Upper lobe of left lung (tissue), 6 donors: ENCODE results near the gene NUDT3. TPM values are rescaled to one million over a fixed set of nuclear protein-coding genes. Genes with fewer than 3 reads are reported as not detected.
"Not testable (repeated sequence)": the region's sequence is repeated elsewhere in the genome, so short reads cannot be mapped to it uniquely, and the experiment has no call there.

Experiments
- ATAC-seq, 2 donors: fragments of 200-7000 bp; cut with Tn5 transposase; one replicate each; pipeline ENCODE4 v1.9.1; 2022; ENCODE audit warnings: mild to moderate bottlenecking in 2 of 2, moderate library complexity in 2 of 2; ENCODE audit not compliant: low FRiP score in 2 of 2
- DNase-seq, 2 donors: peaks; one replicate each; pipeline ENCODE4 v3.0.0-alpha.2; 2019 to 2020
- H3K27ac ChIP-seq, 4 donors: fragments of 200-600 bp; sonication (generic); one replicate each; pipeline ENCODE4 v1.5.1; 2016 to 2019
- H3K27me3 ChIP-seq, 4 donors: fragments of 200-600 bp; sonication (generic); one replicate each; pipeline ENCODE4 v1.5.1; 2017 to 2019
- H3K36me3 ChIP-seq, 4 donors: fragments of 200-600 bp; sonication (generic); one replicate each; pipeline ENCODE4 v1.5.1; 2016 to 2019
- H3K4me1 ChIP-seq, 4 donors: fragments of 200-600 bp; sonication (generic); one replicate each; pipeline ENCODE4 v1.5.1; 2018 to 2019
- H3K4me3 ChIP-seq, 4 donors: fragments of 200-600 bp; sonication (generic); one replicate each; pipeline ENCODE4 v1.5.1; 2017 to 2019; ENCODE audit warnings: mild to moderate bottlenecking in 2 of 4, moderate library complexity in 1 of 4
- H3K9me3 ChIP-seq, 4 donors: fragments of 200-600 bp; sonication (generic); one replicate each; pipeline ENCODE4 v1.5.1; 2018 to 2019
- EP300 ChIP-seq, 4 donors: sonication (generic); formaldehyde crosslinking; IDR thresholded peaks; one replicate each; pipeline ENCODE4 v1.5.1; 2017; ENCODE audit warnings: antibody characterized with exemption in 4 of 4, control low read depth in 2 of 4
- POLR2A ChIP-seq, 4 donors: fragments of 450-650 bp; IDR thresholded peaks; one replicate each; pipeline ENCODE4 v1.5.1; 2016 to 2017; ENCODE audit warnings: antibody characterized with exemption in 4 of 4, mild to moderate bottlenecking in 2 of 4
- POLR2AphosphoS5 ChIP-seq, 2 donors: sonication (generic); formaldehyde crosslinking; IDR thresholded peaks; one replicate each; pipeline ENCODE4 v1.5.1; 2017; ENCODE audit warnings: antibody characterized with exemption in 2 of 2
- WGBS, 2 donors: methylation state at CpG; one replicate each; pipeline ENCODE4 v1.1.5; 2017 to 2018; 5-methylcytosine and 5-hydroxymethylcytosine counted together
- total RNA-seq, 6 donors: library from RNA; depleted of rRNA in 4 of 6; stranded (reverse); fragments of >200 nt in 4 of 6; gene quantifications; one replicate each; pipeline versions ENCODE4 v1.1.0 to v1.2.1, GENCODE V29; 2016 to 2021
- TF ChIP-seq, protein P1 (sequence below), 6 experiments: fragments of 450-650 bp in 4 of 6; fragments of 200-600 bp in 2 of 6; sonication (generic) in 2 of 6; IDR thresholded peaks; one replicate each; pipeline ENCODE4 v1.5.1; 2016 to 2019; ENCODE audit warnings: antibody characterized with exemption in 6 of 6
- donor health status: DM: no; HTN: no; CAD: no; lungs with moderate emphysema.
- donor health status: DM: no; HTN: yes; CAD: no; lungs with severe emphysema.

NUDT3 gene
- total RNA-seq, 6 donors from 2014 or later = 15.1 to 32.7 (median 26.0) TPM

DNA sequence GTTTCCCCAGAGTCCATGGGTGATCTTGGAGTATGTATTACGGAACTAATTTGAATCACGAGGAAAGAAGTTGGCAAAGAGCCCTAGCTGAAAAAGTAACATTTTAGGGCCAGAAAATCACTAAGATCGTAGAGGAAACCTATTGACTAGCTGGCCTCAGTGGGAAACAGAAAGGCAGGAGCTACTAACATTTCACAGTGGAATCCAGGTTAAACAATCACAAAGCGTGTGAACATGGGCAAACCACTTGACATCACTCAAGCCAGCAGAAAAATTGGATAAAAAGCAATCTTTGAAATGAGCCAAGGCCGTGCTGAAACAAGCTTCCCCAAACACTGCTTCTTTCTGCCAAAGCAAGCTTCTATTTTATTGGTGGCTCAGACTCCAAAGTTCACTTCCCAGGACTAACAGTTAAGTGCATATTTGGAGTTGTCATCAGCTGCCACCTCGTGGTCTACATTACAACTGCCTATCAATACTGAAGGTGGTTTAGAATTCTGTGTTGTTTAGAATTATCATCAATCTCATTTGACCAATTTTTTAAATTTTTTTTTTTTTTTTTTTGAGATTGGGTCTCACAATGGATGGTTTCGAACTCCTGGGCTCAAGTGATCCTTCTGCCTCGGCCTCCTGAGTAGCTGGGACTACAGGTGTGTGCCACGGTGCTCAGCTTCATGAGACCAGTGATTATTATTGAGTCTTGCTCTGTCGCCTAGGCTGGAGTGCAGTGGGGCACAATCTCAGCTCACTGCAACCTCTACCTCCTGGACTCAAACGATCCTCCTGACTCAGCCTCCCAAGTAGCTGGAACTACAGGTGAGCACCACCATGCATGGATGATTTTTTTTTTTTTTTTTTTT is 22.8 kb upstream of the NUDT3 start:
- H3K27ac ChIP-seq = peak overlapping the region; percentile 33 to 68 (median 62)

DNA sequence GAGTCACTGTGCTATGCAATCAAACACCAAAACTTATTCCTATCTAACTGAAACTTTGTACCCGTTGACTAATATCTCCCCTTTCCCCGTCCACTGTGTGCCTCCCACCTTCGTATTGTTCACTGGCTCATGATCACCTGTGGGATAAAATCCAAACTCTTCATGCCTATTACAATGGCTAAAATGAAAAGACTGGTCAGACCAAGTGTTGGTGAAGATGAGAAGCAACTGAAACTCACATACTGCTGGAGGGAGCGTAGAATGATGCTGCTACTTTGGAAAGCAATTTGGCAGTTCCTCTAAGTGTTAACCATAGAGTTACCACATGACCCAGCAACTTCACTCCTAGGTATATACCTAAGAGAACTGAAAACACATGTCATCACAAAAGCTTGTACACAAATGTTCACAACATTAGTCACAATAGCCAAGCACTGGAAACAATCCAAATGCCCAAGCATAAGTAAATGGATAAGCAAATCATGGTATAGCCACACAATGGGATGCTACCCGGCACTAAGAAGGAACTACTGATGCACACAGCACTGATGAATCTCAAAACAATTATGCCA is 20.3 kb upstream of the NUDT3 start:
- no peak overlapping the region for H3K4me3 ChIP-seq
- no peak for ATAC-seq
- H3K27me3 ChIP-seq = no peaks in the 10 kb centered on the region
- DNase-seq = no peak
- H3K36me3 ChIP-seq = peaks cover 7 to 20% (median 13%) of the 10 kb centered on the region in 4 donors
- TF ChIP-seq POLR2A (IDR thresholded peaks at IDR 0.05) (no peak), EP300 (IDR thresholded peaks at IDR 0.05) (no peak), POLR2AphosphoS5 (IDR thresholded peaks at IDR 0.05) (no peak)
- TF ChIP-seq, protein P1, sequence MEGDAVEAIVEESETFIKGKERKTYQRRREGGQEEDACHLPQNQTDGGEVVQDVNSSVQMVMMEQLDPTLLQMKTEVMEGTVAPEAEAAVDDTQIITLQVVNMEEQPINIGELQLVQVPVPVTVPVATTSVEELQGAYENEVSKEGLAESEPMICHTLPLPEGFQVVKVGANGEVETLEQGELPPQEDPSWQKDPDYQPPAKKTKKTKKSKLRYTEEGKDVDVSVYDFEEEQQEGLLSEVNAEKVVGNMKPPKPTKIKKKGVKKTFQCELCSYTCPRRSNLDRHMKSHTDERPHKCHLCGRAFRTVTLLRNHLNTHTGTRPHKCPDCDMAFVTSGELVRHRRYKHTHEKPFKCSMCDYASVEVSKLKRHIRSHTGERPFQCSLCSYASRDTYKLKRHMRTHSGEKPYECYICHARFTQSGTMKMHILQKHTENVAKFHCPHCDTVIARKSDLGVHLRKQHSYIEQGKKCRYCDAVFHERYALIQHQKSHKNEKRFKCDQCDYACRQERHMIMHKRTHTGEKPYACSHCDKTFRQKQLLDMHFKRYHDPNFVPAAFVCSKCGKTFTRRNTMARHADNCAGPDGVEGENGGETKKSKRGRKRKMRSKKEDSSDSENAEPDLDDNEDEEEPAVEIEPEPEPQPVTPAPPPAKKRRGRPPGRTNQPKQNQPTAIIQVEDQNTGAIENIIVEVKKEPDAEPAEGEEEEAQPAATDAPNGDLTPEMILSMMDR (IDR thresholded peaks at IDR 0.05) = no peak
- 94 to 95% methylated on average over 5 of the region's 5 CpGs for WGBS, 2 donors
- no peak overlapping the region for H3K27ac ChIP-seq
- no peaks in the 10 kb centered on the region for H3K9me3 ChIP-seq
- H3K4me1 ChIP-seq = peaks cover 6 to 10% (median 8%) of the 10 kb centered on the region in 4 donors

More for the DNA sequence above, 22.8 kb upstream of the NUDT3 start:
- no peaks in the 10 kb centered on the region for H3K27me3 ChIP-seq
- ATAC-seq (peak; percentile 88 to 93), DNase-seq (peak in 1 of 2 donors; percentile 69)
- WGBS, 2 donors = 46 to 51% methylated on average over 11 of the region's 11 CpGs
- no peak overlapping the region for H3K4me3 ChIP-seq
- H3K36me3 ChIP-seq = peaks cover 13 to 45% (median 38%) of the 10 kb centered on the region in 4 donors
- no peaks in the 10 kb centered on the region for H3K9me3 ChIP-seq
- TF ChIP-seq POLR2AphosphoS5 (IDR thresholded peaks at IDR 0.05) = no peak
- TF ChIP-seq, protein P1 (IDR thresholded peaks at IDR 0.05) = peak; percentile 57 to 84 (median 74)
- peaks cover 6 to 10% (median 8%) of the 10 kb centered on the region in 4 donors for H3K4me1 ChIP-seq

DNA sequence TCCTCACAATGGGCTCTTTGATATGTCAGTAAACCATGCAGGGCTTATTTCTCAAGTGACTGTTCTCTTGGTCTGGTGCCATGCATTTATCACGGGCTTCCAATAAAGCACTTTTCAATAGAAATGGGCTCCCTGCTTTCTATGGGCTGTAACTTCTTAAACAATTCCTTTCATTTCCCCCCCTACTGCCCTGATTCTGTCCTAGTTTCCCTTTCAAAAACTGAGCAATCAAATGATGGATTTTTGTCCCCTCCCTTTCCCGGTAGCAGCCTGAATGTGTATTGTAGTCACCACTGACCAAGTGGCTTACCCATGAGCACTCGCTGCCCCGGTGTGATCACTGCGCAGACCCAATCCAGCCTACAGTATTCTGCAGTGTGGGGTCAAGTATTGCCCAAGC is 19.5 kb upstream of the NUDT3 start:
- DNase-seq = no peak
- H3K4me1 ChIP-seq = peaks cover 6 to 10% (median 8%) of the 10 kb centered on the region in 4 donors
- WGBS, 2 donors = 85 to 94% methylated on average over 5 of the region's 5 CpGs

DNA sequence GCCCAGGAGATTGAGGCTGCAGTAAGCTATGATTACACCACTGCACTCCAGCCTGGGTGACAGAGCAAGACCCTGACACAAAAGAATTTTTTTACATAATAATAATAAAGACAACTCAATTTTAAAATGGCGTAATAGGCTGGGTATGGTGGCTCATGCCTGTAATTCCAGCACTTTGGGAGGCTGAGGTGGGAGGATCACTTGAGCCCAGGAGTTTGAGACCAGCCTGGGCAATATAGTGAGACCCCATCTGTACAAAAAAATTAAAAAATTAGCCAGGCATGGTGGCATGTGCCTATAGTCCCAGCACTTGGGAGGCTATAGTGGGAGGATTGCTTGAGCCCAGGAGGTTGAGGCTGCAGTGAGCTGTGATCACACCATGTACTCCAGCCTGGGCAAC is 15.4 kb upstream of the NUDT3 start:
- H3K27ac ChIP-seq, H3K27me3 ChIP-seq, H3K9me3 ChIP-seq, H3K36me3 ChIP-seq, H3K4me3 ChIP-seq, DNase-seq, H3K4me1 ChIP-seq, ATAC-seq: not testable (repeated sequence)
- WGBS, 2 donors = 93 to 100% methylated on average over 1 of the region's 1 CpG

More for the DNA sequence above, 19.5 kb upstream of the NUDT3 start:
- Histone ChIP-seq H3K27ac (no peak overlapping the region), H3K9me3 (no peaks in the 10 kb centered on the region), H3K27me3 (no peaks in the 10 kb centered on the region), H3K36me3 (peaks cover 0 to 13% (median 6%) of the 10 kb centered on the region in 4 donors), H3K4me3 (no peak overlapping the region)
- no peak for TF ChIP-seq POLR2A (IDR thresholded peaks at IDR 0.05)
- no peak for TF ChIP-seq EP300 (IDR thresholded peaks at IDR 0.05)
- no peak for TF ChIP-seq POLR2AphosphoS5 (IDR thresholded peaks at IDR 0.05)
- TF ChIP-seq, protein P1 (IDR thresholded peaks at IDR 0.05) = no peak
- ATAC-seq = no peak

DNA sequence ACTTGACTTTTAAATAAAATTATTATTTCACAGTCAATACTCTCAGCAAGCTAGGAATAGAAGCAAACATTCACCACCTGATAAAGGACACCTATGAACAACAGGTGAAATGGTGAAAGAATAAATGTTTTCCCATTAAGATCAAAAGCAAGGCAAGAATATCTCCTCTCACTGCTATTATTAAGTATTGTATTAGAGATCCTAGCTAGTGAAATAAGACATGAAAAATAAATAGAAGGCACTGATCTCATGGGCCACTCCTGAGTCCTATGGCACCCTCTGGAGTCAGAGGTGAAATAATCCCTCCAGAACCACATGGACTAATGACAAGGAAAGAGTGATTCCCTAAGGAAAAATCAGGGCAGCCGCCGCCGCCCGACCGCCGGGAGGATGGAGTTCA is 4.0 kb upstream of the NUDT3 start:
- H3K4me1 ChIP-seq = peaks cover 8 to 17% (median 11%) of the 10 kb centered on the region in 4 donors
- TF ChIP-seq POLR2AphosphoS5 (IDR thresholded peaks at IDR 0.05) = no peak
- TF ChIP-seq EP300 (IDR thresholded peaks at IDR 0.05) = no peak
- TF ChIP-seq, protein P1 (IDR thresholded peaks at IDR 0.05) = no peak
- TF ChIP-seq POLR2A (IDR thresholded peaks at IDR 0.05) = no peak
- peak in 1 of 2 donors; percentile 48 for DNase-seq
- 89 to 97% methylated on average over 5 to 6 of the region's 6 CpGs for WGBS, 2 donors
- H3K27ac ChIP-seq = no peak overlapping the region
- H3K27me3 ChIP-seq = no peaks in the 10 kb centered on the region
- H3K4me3 ChIP-seq = no peak overlapping the region
- no peaks in the 10 kb centered on the region for H3K9me3 ChIP-seq
- no peak for ATAC-seq
- H3K36me3 ChIP-seq = no peaks in the 10 kb centered on the region
